HG03457 (cell line): ENCODE data around the gene CORO2B.
"Not testable (repeated sequence)": the region's sequence is repeated elsewhere in the genome, so short reads cannot be mapped to it uniquely, and the experiment has no call there.

Source experiments
- ATAC-seq: cut with Tn5 transposase; IDR thresholded peaks from one replicate; pipeline ENCODE4 v1.9.1; 2021; ENCODE audit warnings: moderate number of reproducible peaks; ENCODE audit not compliant: unreplicated experiment

The CORO2B gene

DNA sequence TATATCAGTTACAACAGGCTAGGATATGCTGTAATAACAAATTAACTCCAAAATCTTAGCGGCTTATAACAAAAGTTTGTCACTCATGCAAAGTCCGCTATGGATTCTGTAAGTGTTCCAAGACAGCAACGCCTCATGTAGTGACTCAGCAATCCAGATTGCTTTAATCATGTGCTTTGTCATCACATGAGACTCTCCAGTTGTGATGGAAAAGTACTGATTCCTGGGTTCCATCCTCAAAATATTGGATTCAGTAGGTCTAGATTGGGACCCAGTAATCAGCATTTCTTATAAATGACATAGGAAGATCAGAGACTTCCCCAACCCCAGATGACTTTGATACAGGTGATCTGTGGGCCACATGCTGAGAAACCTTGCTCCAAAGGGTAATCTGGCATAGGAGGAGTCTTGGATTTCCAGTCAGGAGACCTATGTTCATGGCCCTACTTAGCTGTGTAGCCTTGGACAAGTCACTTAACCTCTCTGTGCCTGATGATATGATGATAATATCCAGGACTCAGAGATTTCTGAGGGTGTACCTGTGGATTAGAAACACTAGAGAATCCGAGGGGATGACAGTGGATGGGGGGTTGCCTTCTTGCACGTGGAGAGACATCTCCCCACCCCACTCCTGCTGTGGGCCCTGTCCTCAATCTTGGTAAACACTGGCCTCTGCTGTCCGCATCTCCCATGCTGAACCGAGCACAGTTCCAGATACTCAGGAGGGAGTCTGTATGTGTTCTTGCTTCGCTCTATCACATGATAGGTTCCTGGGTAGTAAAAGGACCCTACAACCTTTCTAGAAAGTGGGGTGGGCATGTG is 65.5 kb downstream of the CORO2B start:
- no peak for ATAC-seq

DNA sequence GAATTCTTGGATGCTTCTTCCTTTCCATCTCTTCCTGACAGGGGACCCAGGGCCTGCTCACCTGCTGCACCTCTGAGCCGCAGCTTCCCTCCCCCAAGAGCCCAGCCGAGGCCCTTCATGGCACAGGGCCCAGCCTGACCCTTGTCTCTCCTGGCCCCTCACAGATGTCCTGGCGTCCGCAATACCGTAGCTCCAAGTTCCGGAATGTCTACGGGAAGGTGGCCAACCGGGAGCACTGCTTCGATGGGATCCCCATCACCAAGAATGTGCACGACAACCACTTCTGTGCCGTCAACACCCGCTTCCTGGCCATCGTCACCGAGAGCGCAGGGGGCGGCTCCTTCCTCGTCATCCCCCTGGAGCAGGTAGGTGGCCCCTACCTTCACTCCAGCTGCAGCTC is 66.2 kb downstream of the CORO2B start:
- ATAC-seq: no peak

DNA sequence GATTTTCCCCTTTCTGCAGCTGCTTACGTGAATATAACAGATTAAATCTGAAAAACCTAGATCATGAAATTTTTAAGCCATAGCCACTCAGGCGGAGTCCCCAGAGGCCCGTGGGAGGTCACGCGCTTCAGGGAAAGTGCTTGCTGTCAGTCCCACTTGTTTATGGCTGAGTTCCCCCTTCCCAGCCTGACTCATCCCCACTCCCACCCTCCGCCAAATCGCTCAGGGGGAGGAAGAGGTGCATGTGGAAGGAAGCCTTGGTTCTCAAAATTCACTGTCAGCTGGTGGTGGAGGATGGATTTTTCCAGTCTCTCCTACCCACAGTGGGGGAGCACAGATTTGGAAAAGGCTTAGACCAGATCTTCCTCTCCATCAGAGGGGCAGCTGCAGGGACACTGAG is 67.4 kb downstream of the CORO2B start:
- ATAC-seq: no peak

DNA sequence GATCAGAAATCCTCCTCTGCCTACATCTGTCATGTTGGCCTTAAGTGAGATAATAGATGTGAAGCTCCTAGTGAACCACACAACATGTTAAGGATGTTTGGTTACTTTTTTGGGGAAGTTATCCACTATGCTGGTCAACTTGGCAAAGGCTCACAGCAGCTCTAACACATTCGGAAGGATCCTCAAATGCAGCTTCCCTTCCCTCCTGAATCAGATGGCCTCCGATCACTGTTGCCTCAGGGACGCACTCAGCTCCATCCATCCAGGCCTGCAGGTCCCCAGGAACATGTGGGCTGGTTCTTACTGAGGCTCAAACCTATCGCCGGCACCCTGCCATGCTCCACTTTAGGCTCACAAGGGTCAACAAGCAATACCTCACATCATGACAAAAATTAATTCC is 67.9 kb downstream of the CORO2B start:
- no peak for ATAC-seq

DNA sequence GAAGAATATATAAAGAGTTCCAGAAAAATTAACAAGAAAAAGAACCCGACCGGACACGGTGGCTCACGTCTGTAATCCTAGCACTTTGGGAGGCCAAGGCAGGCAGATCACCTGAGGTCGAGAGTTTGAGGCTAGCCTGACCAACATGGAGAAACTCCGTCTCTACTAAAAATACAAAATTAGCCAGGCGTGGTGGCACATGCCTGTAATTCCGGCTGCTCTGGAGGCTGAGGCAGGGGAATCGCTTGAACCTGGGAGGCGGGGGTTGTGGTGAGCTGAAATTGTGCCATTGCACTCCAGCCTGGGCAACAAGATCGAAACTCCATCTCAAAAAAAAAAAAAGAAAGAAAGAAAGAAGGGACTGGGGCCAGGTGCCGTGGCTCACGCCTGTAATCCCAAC is 68.6 kb downstream of the CORO2B start:
- not testable (repeated sequence) for ATAC-seq

DNA sequence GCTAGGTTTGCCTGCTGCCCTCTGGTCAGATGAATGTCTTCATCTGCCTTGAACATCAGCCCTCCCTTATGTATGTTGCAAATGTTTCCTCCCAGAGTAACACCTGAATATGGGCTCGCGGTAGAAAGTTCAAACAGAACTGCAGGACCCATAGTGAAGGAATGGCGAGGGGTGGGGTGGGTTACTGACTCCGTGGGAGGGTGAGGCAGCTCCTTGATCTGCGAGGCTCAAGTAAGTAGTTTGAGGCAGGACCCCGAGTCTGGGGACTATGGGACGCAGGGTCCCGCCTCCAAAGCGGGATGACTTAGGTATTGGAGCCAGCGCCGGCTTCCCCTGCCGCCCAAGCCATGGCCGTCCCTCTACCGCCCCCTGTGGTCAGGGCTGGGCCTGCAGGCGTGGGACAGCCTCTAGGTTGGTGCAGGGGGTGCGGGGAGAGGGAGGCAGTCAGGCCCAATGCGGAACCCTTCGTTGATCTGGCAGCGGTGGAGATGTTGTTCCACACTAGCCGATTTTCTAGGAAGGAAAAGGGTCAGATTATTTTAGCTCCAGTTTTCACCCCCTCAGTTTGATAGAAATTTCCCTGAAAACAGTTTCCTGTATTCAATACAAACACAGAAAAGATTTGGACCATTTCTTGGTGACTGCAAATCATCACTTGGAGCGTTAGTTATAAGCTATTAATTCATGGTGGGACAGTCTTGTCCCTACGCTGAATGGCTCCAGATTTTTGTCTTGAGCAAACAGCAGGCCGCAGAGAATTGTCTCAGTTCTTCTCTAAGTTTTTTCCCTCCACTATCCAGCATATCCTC is 72.3 kb downstream of the CORO2B start:
- ATAC-seq: no peak

DNA sequence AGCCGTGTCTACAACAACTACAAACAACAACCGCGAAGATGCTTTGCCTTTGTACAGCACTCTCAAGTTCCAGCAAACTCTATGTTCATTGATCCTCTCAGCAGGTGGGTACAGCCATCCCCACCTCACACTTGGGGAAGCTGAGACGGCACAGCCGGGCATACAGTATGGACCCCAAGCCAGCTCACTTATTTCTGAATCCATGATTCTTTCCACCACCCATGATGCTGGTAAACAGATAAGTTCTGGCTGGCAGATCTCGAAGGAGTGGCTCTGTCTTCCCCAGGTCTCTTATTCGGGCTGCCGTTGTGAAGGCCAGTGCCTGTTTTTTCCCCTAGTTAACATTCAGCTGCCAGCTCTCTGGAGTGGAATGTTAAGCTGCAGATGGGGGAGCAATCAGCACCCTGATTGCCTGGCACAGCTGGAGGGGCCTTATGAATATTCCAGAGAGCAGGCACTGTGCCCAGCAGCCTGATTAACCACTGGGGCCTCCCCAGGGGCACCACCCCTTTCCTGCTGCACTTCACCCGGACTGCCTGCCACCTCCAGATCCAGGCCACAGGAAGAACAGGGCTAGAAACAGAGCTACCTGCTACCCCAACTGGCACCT is 73.2 kb downstream of the CORO2B start:
- no peak for ATAC-seq

DNA sequence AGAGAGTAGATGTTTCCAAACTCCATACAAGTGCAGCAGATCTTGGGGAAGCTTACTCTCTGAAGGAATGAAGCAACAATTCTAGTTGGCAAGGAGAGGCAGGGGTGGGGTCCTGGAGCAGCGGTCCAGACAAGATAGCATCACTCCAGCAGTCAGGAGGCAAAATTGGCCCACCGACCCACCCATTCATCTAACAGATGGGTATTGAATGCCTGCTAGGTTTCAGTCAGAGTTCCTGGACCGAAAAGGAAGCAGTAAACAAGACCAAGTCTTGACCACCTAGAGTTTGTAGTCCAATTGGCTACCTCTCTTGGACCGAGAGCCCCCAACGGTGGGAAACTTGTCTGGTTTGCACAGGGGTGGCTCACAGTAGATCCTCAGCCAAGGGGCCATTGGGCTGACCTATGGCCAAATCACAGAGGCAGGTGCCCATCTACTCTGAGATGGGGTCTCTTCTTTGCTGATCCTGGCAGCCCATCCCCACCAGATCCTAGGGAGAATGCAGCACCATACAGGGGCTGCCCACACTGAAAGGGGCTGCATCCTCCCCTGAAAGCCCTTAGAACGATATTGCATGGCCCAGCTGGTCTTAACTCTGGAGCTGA is 74.3 kb downstream of the CORO2B start:
- no peak for ATAC-seq

DNA sequence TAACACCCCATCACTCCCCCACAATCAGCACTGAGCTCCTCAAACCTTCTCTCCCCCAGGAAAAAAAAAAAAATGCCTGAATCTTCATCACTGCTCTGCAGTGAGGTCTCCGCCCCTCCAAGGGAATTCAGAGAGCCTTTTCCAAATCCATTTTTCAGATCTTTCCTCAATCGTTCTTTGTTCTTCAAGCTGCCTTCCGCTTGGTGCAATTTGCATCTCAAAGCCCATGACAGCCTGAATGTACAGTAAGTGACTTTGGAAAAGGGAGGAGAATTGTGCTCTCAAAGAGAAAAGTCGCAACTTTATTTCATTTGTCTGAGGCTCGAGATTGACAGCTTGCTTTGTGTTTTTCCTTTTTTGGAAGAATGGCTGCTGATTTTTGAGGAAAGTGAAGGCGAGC is 75.0 kb downstream of the CORO2B start:
- no peak for ATAC-seq

DNA sequence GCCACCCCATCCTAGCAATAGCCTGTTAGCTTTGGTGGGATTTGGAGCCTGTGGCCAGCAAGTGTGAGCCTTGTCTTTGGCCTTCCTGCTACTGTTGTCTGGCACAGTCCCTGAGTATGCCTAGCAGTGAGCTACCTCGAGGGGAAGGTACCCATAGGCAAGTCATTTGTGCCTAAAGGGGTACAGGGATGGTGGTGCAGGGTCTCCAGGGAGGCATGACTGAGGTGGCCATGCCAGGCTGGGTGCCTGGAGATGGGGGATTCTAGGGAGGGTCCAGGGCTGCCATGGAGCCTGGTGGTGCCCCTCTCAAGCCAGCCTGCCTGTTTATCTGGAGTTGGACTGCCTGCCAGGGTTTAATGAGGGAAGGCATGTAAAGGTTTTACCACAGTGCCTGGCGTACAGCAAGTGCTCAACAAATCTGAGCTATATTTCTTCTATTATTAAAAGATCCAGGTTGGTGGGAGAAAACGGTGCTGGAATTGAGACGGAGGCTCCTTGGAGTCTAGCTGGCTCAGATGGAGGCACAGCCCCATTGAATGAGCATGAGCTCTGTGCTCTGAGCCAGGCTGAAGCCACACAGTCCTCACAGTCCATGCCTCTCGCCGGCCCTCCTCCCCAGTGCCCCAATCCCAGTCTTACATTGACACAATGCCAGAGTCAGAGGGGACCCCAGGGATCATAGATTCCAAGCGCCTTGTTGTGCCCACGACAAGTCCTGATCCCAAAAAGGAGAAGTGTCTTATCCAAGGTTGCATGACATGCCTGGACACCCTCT is 76.2 kb downstream of the CORO2B start:
- ATAC-seq: no peak

DNA sequence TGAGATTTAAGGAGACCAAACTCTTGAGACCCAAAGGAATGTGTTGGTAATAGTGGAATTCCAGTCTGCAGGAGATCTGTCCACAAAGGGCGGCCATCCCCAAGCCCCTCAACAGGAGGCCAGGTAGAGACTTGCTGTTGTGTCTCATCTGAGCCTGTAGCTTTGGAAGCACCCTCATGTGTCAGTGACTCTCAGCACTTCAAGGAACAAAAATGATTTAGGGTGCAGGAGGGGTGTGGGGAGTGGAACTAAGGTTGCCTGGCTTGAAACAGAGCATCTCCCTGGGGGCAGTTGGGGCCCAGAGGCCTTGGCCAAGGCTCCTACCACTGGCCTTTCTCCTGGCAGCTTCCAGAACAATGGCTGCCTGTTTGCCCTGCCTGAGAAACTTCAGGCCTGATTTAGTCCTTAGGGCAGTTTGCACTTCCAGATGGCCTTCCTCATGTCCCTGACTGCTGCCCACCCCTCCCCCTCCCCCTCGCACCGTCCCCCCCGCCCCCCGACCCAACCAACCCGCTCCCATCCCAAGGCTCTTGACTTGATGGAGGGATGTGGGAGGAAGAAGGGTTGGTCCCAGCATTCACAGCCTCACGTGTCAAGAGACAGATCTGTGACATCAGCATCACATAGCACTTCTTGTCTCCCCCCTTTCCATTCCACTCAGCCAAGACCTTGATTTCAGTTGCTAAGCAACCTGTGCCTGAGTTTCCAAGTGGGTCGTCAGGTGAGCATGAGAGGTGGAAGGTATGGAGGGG is 77.1 kb downstream of the CORO2B start:
- no peak for ATAC-seq

DNA sequence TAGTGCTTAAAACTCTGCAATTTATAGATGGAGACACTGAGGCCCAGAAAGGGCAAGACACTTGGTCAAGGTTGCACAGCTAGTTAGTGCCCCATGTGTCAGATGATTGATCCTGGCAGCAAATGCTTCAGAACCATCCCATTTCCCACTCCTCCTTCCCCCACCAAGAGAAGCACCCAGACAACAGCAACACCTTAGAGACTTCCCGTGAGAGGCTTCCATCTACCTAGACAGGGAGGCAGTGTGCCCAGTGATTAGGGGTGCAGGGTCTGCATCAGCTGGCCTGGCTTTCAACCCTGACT is 77.6 kb downstream of the CORO2B start:
- no peak for ATAC-seq

DNA sequence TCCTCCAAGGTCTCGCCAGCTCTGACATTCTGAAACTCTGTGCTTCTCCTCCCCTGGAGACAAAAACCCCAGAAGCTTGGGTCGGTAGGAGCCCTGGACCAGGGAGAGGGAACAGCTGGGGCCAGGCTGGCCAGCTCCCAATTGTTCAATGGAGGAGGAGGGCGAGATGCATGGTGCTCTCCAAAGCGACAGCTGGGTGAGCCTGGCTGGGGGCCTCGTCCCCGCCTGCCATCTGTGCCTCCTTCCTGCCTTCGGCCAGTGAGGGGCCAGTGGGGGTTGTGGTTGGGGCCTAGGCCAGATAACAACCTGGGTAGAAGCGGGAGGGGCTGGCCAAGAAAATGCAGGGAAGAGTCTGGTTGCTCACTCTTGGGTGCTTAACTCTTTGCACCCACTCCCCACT is 79.4 kb downstream of the CORO2B start:
- ATAC-seq: no peak

DNA sequence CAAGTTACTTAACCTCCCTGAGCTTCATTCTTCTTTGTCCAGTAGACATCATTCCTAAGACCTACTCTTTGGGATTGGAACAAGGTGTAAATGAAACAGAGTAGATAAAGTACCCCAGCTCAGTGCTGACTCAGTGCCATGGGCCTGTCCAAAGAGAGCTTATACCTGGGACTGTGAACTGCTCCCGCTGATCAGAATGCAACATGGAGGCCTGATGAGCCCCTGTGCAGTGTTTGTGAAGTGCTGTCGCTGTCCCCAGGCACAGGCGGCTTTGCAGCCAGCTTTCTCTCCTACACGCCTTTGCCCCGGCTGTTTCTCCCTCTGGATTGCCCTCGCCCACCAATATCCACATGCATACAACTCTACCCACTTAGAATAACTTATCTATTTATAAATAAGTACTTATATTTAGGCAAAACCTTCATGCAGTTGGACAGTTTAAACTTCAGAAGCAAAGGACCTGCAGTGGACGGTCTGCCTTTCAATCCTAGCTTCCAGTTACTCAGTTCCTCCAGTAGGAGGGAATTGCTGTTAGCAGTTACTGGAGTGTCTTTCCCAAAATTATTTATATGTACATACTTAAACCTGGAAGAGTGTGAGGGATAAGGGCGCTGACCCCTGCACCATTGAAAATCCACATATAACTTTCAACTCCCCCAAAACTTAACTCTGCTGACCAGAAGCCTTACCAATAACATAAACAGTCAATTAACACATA is 80.0 kb downstream of the CORO2B start:
- ATAC-seq: no peak

DNA sequence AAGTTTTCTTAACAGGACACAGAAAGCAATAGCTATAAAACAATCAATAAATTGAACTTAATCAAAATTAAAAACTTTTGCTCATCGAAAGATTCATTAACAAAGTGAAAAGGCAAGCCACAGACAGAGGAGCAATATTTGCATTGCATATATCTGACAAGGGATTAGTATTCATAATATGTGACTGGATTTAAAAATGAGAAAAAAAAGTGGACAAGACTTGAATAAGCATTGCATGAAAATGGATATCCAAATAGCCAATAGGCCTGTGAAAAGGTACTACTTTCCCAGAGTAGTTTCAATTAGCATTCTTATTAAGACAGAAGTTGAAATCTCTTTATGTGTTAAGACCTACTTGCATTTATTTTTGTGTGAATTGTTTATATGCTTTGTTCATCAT is 84.7 kb downstream of the CORO2B start:
- ATAC-seq: no peak

DNA sequence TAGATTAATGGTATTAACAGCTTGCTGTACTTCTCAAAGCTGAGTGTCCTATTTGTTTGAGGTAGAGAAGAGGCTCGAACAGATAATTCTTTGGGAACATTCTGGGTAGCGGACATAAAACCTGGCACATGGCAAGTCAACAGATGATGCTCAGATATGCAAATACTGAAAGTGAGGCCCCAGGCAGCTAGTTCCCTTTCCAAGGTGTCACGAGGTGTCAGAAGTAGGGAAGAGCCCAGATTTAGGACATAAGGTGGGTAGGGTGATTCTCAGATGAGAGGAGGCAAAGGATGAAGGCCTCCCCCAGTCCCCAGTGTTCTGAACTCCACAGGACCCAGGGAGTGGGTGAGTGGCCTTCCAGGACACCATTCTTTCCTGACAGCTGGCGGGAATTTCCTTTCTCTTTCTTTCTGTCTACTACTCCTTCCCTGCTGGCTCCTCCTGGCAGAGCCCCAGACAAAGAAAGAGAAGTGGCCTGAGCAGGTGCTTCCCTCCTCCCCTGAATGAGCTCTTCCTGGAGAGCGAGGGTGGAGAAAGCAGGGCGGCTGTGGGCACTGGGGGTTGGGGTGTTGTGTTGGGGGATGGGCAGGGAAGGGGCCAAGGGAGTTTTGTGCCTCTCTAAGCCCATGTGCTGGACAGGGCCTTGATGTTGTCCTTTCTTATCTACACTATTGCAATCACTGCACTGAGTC is 87.5 kb downstream of the CORO2B start:
- ATAC-seq: no peak

DNA sequence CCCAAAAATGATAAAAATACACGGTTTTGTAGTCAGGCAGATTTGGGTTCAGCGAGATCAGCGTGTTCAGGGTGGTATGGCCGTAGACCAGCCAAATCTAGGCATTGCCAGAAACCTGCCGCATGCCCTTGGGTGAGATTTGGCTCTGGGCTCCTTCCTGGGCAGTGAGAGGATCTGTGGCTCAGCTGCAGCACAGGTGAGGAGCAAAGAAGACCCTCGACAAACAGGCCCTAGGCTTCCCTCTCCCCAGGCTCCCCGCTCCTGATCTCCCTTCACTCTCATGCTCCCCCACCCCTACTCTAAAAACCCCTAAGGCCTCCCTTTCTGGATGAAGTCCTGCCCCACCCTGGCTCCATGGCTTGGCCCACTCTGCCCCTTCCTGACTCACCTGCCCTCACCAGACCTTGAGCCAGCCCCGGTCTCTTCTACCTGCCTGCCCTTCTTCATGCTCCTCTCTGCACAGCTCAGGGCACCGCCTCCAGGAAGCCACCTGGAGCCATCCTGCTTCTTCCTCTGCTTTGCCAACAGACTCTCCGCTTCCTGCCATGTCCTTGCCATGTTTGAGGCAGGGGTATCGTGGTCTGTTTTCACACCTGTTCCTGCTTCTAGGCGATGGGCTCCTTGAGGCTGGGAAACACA is 88.1 kb downstream of the CORO2B start:
- ATAC-seq: no peak

DNA sequence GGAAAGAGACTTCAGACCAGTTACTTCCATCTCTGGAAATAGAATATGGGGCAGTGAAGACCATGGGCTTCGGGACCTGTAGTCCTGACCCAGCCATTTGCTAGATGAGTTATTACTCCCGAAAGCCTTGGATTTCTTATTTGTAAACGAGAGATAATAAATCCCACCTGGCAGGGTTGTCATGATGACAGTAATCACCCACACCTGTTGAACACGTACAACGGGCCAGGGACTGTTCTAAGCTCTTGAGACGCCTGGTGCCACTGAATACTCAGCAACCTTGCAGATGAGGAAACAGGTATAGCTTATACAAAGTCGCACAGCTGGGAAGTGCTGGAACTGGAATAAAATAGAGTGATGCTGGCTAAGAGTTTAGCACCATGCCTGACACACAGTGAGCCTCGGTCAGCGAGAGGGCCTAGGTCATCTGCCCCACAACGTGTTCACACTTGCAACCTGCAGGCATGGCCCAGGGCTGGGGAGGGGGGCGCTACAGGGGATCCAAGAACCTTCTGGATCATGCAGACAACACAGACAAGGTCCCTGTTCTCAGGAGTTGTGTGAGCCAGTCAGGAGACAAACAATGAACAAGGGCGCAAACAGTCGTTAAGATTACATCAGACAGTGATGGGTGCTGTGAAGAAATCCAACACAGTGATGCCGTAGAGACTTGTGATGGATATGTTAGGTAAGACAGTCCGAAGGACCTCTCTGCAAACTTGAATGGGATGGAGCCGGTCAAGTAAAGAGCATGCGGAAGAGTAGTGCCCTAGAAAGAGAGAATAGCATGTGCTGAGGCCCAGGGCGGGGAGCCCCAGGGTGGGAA is 89.2 kb downstream of the CORO2B start:
- no peak for ATAC-seq
